ENCODE data around the gene FMOD.
"Not testable (repeated sequence)": the region's sequence is repeated elsewhere in the genome, so short reads cannot be mapped to it uniquely, and the experiment has no call there.

The FMOD gene

GRCh38 chr1:203306089-203306964 lies 44.6 kb downstream of the FMOD start:
- DNase-seq (ENCODE audit: low spot score in 2 of 2) = no peak
- Mint-ChIP-seq H3K36me3 (ENCODE audit: insufficient read depth) (peaks cover 65% of the 10 kb centered on the region), H3K4me3 (peak overlapping the region; percentile 99), H3K27ac (ENCODE audit: low read depth) (peak overlapping the region; percentile 98), H3K27me3 (no peaks in the 10 kb centered on the region), H3K4me1 (peaks cover 69% of the 10 kb centered on the region), H3K9me3 (no peaks in the 10 kb centered on the region)
- no peak for ATAC-seq (replicated peaks; ENCODE audit: extremely low read depth, poor library complexity, severe bottlenecking)

- Mint-ChIP-seq H3K9me3 (no peaks in the 10 kb centered on the region), H3K27me3 (no peaks in the 10 kb centered on the region), H3K36me3 (ENCODE audit: insufficient read depth) (peaks cover 60% of the 10 kb centered on the region), H3K27ac (ENCODE audit: low read depth) (peak overlapping the region; percentile 98), H3K4me3 (peak overlapping the region; percentile 99), H3K4me1 (peaks cover 65% of the 10 kb centered on the region)
- DNase-seq (ENCODE audit: low spot score in 2 of 2) (no peak), ATAC-seq (replicated peaks; ENCODE audit: extremely low read depth, poor library complexity, severe bottlenecking) (peak; percentile 7)
Measured at GRCh38 chr1:203305809-203306088, 45.2 kb downstream of the FMOD start.

DNA sequence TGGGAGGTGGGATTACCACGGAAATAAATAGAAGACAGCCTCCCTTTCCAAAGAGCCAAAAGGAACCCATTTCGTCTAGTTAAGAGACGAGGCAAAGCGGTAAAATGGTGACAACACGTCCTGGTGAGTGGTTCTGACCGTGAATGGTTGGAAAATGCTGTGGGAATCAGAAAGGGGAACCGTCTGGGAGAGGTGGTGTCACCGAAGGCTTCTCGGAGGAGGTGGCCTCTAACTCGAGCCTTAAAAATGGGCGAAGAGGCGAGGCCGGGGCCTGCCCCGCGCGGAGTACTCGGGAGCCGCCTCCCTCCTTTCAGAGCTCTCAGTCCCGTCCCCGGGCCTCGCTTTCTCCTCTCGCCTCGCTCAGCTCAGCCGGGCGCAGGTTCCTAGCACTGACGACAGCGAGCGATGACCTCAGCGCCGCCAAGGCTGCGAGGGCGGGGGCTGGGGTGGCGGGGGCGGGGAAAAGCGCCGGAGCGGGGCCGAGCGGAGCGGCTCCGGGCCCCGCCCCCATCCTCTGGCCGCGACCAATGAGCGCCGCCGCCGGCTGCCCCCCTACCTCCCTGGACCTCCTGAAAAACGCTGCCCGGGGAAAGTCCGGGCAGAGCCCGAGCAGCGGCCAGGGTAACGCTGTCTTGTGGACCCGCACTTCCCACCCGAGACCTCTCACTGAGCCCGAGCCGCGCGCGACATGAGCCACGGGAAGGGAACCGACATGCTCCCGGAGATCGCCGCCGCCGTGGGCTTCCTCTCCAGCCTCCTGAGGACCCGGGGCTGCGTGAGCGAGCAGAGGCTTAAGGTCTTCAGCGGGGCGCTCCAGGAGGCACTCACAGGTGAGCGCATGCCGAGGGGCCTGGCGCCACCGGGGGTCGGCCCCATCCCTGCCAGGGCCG lies 45.8 kb downstream of the FMOD start, which contains the start of gene BTG2:
Gene BTG2, plus strand, starts transcription at position 601 of the 890 bp plus-strand sequence. Its CDS starts 88 bp downstream, at position 689.
- Mint-ChIP-seq H3K27ac (ENCODE audit: low read depth) (peak within 1 kb of the TSS; percentile 98), H3K4me1 (peaks cover 65% of the 10 kb centered on the region), H3K9me3 (no peaks in the 10 kb centered on the region), H3K4me3 (peak within 1 kb of the TSS; percentile 99), H3K36me3 (ENCODE audit: insufficient read depth) (peaks cover 56% of the 10 kb centered on the region), H3K27me3 (no peaks in the 10 kb centered on the region)
- ATAC-seq (replicated peaks; ENCODE audit: extremely low read depth, poor library complexity, severe bottlenecking) = peak; percentile 84
- DNase-seq (ENCODE audit: low spot score in 2 of 2) = peak; percentile 84 to 86

DNA sequence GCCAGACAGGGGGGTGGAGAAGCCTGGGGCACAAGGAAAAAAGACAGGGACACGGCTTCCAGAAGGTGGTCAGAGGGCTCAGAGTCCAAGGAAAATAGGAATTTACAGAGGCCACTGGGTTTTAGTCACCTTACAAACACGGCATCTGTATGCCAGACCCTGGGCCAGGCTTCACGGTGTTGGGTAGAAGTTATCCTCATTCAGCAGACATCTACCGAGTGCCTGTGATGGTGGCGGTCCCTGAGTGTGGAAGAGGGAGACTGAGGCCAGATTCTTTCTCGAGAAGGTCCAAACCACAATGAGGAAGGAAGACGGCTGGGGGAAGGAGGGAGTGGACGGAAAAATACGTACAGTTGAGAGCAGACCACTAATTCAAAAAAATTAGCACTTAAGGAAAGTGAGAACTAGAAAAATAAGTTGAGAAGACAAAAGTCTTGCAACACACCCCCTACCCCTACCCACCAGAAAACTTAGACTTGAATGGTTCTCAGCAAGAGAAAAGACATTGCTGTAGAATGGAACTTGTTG lies 46.5 kb downstream of the FMOD start:
- Mint-ChIP-seq H3K27ac (ENCODE audit: low read depth) (peak overlapping the region; percentile 98), H3K27me3 (no peaks in the 10 kb centered on the region)
- ATAC-seq (replicated peaks; ENCODE audit: extremely low read depth, poor library complexity, severe bottlenecking) = no peak

DNA sequence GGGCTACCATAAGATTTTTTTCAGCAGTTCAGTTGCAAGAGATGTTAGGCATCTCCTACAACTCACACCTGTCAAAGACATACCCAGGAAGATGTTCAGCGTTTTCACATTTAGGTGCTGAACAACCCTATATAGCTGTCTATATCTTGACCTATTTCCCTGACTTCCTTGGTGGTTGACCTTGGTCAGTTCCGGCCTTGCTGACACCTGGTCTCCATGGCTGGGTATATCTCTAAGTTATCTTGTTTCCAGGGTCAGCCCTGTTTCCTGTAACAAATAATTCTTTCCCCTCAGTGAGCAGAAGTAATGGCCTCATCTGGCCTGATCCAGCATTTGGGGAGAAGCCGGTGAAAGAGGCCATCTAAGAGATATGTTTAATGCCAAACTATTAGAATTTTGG lies 48.0 kb downstream of the FMOD start:
- Mint-ChIP-seq H3K9me3 (no peaks in the 10 kb centered on the region), H3K4me1 (peaks cover 48% of the 10 kb centered on the region), H3K27me3 (no peaks in the 10 kb centered on the region), H3K36me3 (ENCODE audit: insufficient read depth) (peaks cover 34% of the 10 kb centered on the region), H3K27ac (ENCODE audit: low read depth) (no peak overlapping the region), H3K4me3 (no peak overlapping the region)
- ATAC-seq (replicated peaks; ENCODE audit: extremely low read depth, poor library complexity, severe bottlenecking) (no peak), DNase-seq (ENCODE audit: low spot score in 2 of 2) (no peak)

More for the DNA sequence above, 46.5 kb downstream of the FMOD start:
- no peaks in the 10 kb centered on the region for H3K9me3 Mint-ChIP-seq
- H3K4me3 Mint-ChIP-seq = peak overlapping the region; percentile 99
- no peak for DNase-seq (ENCODE audit: low spot score in 2 of 2)
- H3K36me3 Mint-ChIP-seq (ENCODE audit: insufficient read depth) = peaks cover 49% of the 10 kb centered on the region
- peaks cover 58% of the 10 kb centered on the region for H3K4me1 Mint-ChIP-seq

GRCh38 chr1:203302456-203302855 lies 48.5 kb downstream of the FMOD start:
- Mint-ChIP-seq H3K27me3 (no peaks in the 10 kb centered on the region), H3K4me3 (no peak overlapping the region), H3K27ac (ENCODE audit: low read depth) (no peak overlapping the region), H3K4me1 (peaks cover 44% of the 10 kb centered on the region), H3K9me3 (no peaks in the 10 kb centered on the region), H3K36me3 (ENCODE audit: insufficient read depth) (peaks cover 30% of the 10 kb centered on the region)
- ATAC-seq (replicated peaks; ENCODE audit: extremely low read depth, poor library complexity, severe bottlenecking) (no peak), DNase-seq (ENCODE audit: low spot score in 2 of 2) (no peak)

DNA sequence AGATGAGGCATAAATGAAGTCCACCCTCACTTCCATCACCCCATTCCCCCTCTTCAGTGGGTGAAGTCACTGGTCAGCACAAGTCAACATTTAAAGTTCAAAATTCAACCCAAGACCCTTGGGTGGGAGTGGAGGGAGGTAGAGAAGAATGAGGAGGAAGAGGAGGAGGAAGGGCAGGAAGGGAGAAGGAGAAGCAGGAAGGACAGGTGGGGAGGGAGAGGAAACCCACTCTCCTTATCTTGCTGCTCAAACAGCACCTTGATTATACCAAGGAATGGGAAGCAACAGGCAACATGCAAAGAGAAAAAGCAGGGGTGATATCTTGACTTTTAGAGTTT lies 49.6 kb downstream of the FMOD start:
- peaks cover 21% of the 10 kb centered on the region for H3K36me3 Mint-ChIP-seq (ENCODE audit: insufficient read depth)
- H3K9me3 Mint-ChIP-seq = no peaks in the 10 kb centered on the region
- H3K27me3 Mint-ChIP-seq = no peaks in the 10 kb centered on the region
- ATAC-seq (replicated peaks; ENCODE audit: extremely low read depth, poor library complexity, severe bottlenecking) = no peak
- DNase-seq (ENCODE audit: low spot score in 2 of 2) = no peak
- peaks cover 33% of the 10 kb centered on the region for H3K4me1 Mint-ChIP-seq
- no peak overlapping the region for H3K4me3 Mint-ChIP-seq
- no peak overlapping the region for H3K27ac Mint-ChIP-seq (ENCODE audit: low read depth)

DNA sequence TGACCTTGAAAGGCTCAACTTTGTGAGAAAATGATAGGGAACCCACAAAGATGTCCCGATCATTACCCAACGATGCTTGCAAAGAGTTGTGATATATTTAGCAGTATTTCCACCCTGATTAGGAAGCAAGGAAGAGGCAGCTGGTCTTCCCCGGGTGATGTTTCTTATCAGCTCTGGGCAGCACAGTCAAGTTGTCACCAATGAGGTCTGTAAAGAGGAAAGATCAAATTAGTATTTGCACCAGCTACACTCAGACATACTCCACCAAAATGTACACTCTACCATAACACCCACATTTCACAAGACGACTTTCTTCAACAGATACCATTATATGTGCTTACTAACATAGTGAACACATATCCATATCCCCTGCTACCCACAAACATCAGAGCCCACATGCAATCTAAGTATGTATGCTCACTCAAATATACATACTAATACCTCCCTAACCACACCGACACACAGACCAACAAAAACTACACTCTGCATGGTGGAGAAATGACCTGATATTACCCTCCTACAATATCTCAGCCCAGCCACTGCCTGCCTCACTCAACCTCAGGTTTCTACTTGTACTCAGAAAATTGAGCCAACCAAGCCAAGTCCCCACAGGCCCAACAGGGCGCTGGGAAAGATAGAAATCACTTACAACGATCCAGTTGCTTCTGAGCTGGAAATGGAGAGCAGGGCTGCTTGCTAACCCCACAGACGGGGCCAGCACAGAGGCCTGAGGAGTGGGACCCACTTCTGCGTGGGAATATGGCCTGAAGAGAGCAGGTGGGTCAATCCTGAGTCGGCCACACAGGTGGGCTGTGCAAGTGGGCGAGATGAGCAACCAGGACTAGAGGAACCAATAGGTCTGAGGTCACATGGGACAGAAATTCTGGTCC lies 50.2 kb downstream of the FMOD start:
- no peak for ATAC-seq (replicated peaks; ENCODE audit: extremely low read depth, poor library complexity, severe bottlenecking)

DNA sequence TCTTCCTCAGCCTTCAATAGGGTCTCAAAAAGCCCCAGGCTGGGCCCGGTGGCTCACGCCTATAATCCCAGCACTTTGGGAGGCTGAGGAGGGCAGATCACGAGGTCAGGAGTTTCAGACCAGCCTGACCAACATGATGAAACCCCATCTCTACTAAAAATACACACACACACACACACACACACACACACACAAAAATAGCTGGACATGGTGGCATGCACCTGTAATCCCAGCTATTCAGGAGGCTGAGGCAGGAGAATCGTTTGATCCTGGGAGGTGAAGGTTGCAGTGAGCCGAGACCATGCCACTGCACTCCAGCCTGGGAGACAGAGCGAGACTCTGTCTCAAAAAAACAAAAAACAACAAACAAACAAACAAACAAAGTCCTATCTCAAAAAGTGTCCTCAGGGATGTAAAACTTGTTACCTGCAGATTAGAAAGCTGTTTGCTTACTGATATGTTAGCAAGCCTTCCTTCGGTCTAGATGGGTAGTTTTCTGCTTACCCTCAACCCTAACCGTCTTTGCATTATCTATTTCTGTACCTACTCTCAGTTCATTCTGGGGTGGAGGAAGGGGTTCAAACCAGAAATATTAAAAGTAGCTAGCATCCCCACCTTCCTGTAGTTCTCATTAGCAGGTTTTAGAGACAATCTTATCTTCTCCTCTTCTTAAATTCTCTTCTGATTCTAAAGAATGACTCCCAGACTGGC lies 51.0 kb downstream of the FMOD start:
- H3K27ac Mint-ChIP-seq (ENCODE audit: low read depth); H3K9me3 Mint-ChIP-seq; H3K36me3 Mint-ChIP-seq (ENCODE audit: insufficient read depth); ATAC-seq (replicated peaks; ENCODE audit: extremely low read depth, poor library complexity, severe bottlenecking); H3K4me3 Mint-ChIP-seq; H3K27me3 Mint-ChIP-seq; DNase-seq (ENCODE audit: low spot score in 2 of 2): not testable (repeated sequence)
- peaks cover 40% of the 10 kb centered on the region for H3K4me1 Mint-ChIP-seq

More for the DNA sequence above, 50.2 kb downstream of the FMOD start:
- no peak for DNase-seq (ENCODE audit: low spot score in 2 of 2)
- H3K4me3 Mint-ChIP-seq = no peak overlapping the region
- H3K27ac Mint-ChIP-seq (ENCODE audit: low read depth) = no peak overlapping the region
- peaks cover 15% of the 10 kb centered on the region for H3K36me3 Mint-ChIP-seq (ENCODE audit: insufficient read depth)
- H3K27me3 Mint-ChIP-seq = no peaks in the 10 kb centered on the region
- peaks cover 36% of the 10 kb centered on the region for H3K4me1 Mint-ChIP-seq
- H3K9me3 Mint-ChIP-seq = no peaks in the 10 kb centered on the region

DNA sequence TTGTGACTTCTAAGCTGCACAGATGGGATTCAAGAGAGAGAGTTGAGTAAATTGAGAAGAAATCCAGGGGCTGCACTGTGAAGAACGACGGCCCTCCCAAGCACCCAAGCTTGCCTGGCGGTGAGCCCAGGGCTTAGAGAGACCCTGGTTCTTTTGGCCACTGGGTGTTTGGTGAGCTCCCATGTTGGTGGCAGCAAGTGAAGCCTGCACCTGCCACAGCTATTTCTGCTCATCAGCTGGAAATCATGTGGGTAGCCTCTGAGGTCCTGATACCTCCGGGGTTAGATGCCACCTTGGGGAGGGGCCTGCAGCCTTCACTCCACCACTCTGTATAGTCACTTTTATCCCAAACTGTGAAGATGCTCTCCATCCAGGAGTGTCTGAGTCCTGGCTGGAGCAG lies 51.8 kb downstream of the FMOD start:
- no peaks in the 10 kb centered on the region for H3K9me3 Mint-ChIP-seq
- H3K27ac Mint-ChIP-seq (ENCODE audit: low read depth) = no peak overlapping the region
- DNase-seq (ENCODE audit: low spot score in 2 of 2) = no peak
- ATAC-seq (replicated peaks; ENCODE audit: extremely low read depth, poor library complexity, severe bottlenecking) = no peak
- peaks cover 3% of the 10 kb centered on the region for H3K36me3 Mint-ChIP-seq (ENCODE audit: insufficient read depth)
- peaks cover 37% of the 10 kb centered on the region for H3K4me1 Mint-ChIP-seq
- no peaks in the 10 kb centered on the region for H3K27me3 Mint-ChIP-seq
- no peak overlapping the region for H3K4me3 Mint-ChIP-seq

DNA sequence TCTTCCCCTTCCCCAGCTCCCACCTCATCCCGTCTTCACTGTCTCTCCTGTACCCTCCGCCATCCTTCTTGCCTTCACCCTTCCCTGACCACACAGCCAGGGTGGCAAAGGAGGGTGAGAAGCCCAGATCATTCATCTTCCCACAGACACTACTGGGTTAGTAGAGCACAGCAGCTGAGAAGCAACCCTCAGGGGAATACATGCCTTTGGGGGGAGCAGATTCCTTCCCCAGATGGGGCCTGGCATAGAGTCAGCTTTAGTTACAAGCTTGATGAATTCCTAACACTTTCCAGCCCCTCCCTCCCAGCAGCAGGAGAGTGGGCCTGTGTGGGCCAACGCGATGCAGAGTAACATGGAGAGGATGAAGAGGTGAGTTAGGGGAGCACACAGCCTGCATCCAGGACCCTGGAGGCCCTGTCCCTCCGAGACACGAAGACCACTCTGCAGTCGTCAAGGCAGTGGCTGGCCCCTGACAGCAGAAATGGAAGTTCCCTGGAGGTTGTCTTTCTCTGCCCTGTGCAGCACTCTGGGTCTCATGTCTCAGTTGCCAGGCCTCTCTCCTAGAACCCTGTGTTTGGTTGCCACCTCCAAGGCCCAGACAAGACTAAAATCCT lies 54.4 kb downstream of the FMOD start:
- Mint-ChIP-seq H3K27me3 (no peaks in the 10 kb centered on the region), H3K4me1 (peaks cover 37% of the 10 kb centered on the region), H3K36me3 (ENCODE audit: insufficient read depth) (peaks cover 7% of the 10 kb centered on the region), H3K4me3 (no peak overlapping the region), H3K9me3 (no peaks in the 10 kb centered on the region), H3K27ac (ENCODE audit: low read depth) (no peak overlapping the region)
- DNase-seq (ENCODE audit: low spot score in 2 of 2) (no peak), ATAC-seq (replicated peaks; ENCODE audit: extremely low read depth, poor library complexity, severe bottlenecking) (no peak)
